ENCODE data around the gene MBLAC1. TPM values are rescaled to one million over a fixed set of nuclear protein-coding genes. Genes with fewer than 3 reads are reported as not detected.

The MBLAC1 gene
- total and polyA plus RNA-seq, 9 of the 15 experiments (the other 6 are each of a cell fraction or from before 2014, with no cell fraction given) = 0.03 to 3.1 (median 0.52) TPM

DNA sequence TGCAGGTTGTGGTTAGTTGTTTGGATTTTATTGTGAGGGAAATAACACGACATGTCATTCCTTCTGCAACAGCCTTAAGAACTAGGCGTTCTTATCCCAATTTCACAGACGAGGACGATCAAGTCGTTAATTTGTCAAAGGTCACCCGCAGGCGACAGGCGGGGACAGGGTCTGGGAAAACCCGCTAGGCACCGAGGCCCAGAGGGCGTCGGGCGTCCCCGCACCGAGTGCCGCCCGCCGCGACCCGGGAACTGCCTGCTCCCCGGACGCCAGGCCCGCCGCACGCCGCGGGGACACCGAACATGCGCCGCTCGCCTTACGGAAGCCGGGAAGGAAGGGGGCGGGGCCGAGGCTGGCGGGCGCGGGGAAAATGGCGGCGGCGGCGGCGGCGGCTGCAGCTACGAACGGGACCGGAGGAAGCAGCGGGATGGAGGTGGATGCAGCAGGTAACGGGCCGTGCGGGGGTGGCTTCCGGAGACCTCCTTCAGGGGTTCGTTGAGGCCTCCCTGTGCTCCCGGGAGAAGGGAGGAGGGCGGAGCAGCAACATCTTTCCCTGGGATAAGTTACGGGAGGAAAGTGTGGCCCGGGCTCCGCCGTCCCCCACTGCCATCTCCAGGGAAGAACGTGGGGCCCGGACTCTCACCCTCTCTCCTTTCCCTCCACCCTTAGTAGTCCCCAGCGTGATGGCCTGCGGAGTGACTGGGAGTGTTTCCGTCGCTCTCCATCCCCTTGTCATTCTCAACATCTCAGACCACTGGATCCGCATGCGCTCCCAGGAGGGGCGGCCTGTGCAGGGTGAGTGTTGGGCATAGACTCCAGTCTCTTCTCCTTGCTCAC lies 37.9 kb upstream of the MBLAC1 start, which contains the start of gene COPS6 (continued):
- TF ChIP-seq, protein P1, sequence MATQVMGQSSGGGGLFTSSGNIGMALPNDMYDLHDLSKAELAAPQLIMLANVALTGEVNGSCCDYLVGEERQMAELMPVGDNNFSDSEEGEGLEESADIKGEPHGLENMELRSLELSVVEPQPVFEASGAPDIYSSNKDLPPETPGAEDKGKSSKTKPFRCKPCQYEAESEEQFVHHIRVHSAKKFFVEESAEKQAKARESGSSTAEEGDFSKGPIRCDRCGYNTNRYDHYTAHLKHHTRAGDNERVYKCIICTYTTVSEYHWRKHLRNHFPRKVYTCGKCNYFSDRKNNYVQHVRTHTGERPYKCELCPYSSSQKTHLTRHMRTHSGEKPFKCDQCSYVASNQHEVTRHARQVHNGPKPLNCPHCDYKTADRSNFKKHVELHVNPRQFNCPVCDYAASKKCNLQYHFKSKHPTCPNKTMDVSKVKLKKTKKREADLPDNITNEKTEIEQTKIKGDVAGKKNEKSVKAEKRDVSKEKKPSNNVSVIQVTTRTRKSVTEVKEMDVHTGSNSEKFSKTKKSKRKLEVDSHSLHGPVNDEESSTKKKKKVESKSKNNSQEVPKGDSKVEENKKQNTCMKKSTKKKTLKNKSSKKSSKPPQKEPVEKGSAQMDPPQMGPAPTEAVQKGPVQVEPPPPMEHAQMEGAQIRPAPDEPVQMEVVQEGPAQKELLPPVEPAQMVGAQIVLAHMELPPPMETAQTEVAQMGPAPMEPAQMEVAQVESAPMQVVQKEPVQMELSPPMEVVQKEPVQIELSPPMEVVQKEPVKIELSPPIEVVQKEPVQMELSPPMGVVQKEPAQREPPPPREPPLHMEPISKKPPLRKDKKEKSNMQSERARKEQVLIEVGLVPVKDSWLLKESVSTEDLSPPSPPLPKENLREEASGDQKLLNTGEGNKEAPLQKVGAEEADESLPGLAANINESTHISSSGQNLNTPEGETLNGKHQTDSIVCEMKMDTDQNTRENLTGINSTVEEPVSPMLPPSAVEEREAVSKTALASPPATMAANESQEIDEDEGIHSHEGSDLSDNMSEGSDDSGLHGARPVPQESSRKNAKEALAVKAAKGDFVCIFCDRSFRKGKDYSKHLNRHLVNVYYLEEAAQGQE (IDR thresholded peaks at IDR 0.05; ENCODE audit: borderline replicate concordance) = peak; percentile 5; the same call in 1 of the 2 replicates
- TF ChIP-seq, protein P1 (CRISPR knock-in tag; IDR thresholded peaks at IDR 0.05; ENCODE audit: low read depth) = peak; percentile 23; the same call in 1 of the 2 replicates
- TF ChIP-seq SETDB1 (IDR thresholded peaks at IDR 0.05; ENCODE audit: low read length) (no peak), ZNF263 (CRISPR knock-in tag; IDR thresholded peaks at IDR 0.05; ENCODE audit: borderline replicate concordance) (peak; percentile 84), LCOR (CRISPR knock-in tag; IDR thresholded peaks at IDR 0.05) (peak; percentile 90), ZFP36 (IDR thresholded peaks at IDR 0.05; ENCODE audit: low read depth, low read length, partially characterized antibody) (no peak), ZNF184 (CRISPR knock-in tag; IDR thresholded peaks at IDR 0.05) (no peak), CREB1 (IDR thresholded peaks at IDR 0.05) (peak; percentile 66; the same call in 1 of the 2 replicates), CREB1 (CRISPR knock-in tag; IDR thresholded peaks at IDR 0.05) (peak; percentile 89), KDM2B (CRISPR knock-in tag; IDR thresholded peaks at IDR 0.05) (peak; percentile 84; the same call in 1 of the 2 replicates), ZNF583 (CRISPR knock-in tag; IDR thresholded peaks at IDR 0.05) (peak; percentile 74), CBX1 (IDR thresholded peaks at IDR 0.05; ENCODE audit: low read depth) (peak; percentile 96), HIVEP1 (CRISPR knock-in tag; IDR thresholded peaks at IDR 0.05) (peak; percentile 74; the same call in 1 of the 2 replicates), TBL1XR1 (IDR thresholded peaks at IDR 0.05; ENCODE audit: low read length in 2 of 2) (peak; percentile 11 to 46; a peak in 1 of 4 replicates), NEUROD1 (IDR thresholded peaks at IDR 0.05; ENCODE audit: borderline replicate concordance, low read depth, low read length, partially characterized antibody) (peak; percentile 73), CBX5 (IDR thresholded peaks at IDR 0.05; ENCODE audit: borderline replicate concordance, low read depth) (0 out of 2 replicates have a peak, but pooled peaks have one; percentile 35), ZBTB7A (IDR thresholded peaks at IDR 0.05; ENCODE audit: borderline replicate concordance, control insufficient read depth, low read depth, low read length) (peak; percentile 52; the same call in 1 of the 2 replicates), NFIC (IDR thresholded peaks at IDR 0.05) (peak; percentile 62; the same call in 1 of the 2 replicates)
- TF ChIP-seq, protein P2, sequence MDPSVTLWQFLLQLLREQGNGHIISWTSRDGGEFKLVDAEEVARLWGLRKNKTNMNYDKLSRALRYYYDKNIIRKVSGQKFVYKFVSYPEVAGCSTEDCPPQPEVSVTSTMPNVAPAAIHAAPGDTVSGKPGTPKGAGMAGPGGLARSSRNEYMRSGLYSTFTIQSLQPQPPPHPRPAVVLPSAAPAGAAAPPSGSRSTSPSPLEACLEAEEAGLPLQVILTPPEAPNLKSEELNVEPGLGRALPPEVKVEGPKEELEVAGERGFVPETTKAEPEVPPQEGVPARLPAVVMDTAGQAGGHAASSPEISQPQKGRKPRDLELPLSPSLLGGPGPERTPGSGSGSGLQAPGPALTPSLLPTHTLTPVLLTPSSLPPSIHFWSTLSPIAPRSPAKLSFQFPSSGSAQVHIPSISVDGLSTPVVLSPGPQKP (CRISPR knock-in tag; IDR thresholded peaks at IDR 0.05) = no peak
